Measurements from ENCODE around the gene FAM114A1. TPM values are rescaled to one million over a fixed set of nuclear protein-coding genes. Genes with fewer than 3 reads are reported as not detected.
A peak's percentile ranks its signal among the peaks of the same experiment; 100 is the strongest.

The FAM114A1 gene
- total and polyA plus RNA-seq, 4 donors, result 22.1 to 108 (median 53.9) TPM

DNA sequence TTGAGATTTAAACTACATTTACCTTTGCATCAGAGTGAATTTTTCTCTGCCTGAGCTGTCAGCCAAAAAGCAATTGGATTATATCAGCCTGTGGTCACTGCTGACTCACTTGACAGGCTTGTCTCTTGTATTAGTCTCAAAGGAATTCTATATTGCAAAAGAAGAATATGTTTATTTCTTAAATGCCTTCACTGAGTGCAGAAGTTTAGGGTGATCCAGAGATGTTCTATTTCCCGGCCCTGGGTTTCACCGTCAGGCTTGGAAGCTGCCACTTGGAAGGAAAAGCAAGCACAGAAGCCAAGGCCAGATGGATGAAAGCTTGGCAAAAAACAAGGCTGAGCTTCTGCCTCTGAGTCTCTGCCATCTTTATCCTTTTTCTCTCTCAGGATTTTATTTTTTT lies 80.9 kb downstream of the FAM114A1 start:
- Histone ChIP-seq H3K9ac (ENCODE audit: low read depth in 1 of 2, low read length in 2 of 2) (no peak overlapping the region), H3K27me3 (ENCODE audit: control insufficient read depth in 4 of 4, insufficient read depth in 4 of 4, low read length in 3 of 4) (no peaks in the 10 kb centered on the region), H3K4me1 (ENCODE audit: control insufficient read depth in 4 of 4, insufficient read depth in 4 of 4, low read length in 3 of 4) (peaks cover 4 to 44% (median 35%) of the 10 kb centered on the region in 4 donors), H3K4me3 (ENCODE audit: low read depth in 1 of 3, low read length in 3 of 3) (no peak overlapping the region), H3K27ac (ENCODE audit: low read depth in 1 of 2, low read length in 2 of 2) (peak overlapping the region; percentile 16 to 83), H3K9me3 (ENCODE audit: control insufficient read depth in 4 of 4, low read length in 3 of 4) (no peaks in the 10 kb centered on the region), H3K36me3 (ENCODE audit: control insufficient read depth in 4 of 4, insufficient read depth in 3 of 4, low read depth in 1 of 4, low read length in 3 of 4) (peaks cover 2 to 3% (median 2%) of the 10 kb centered on the region in 4 donors)
- WGBS, result 33% methylated on average over 2 of the region's 2 CpGs
- DNase-seq (ENCODE audit: low spot score), result no peak
- no peak for TF ChIP-seq FOXA2 (IDR thresholded peaks at IDR 0.05)
- TF ChIP-seq, protein P1, sequence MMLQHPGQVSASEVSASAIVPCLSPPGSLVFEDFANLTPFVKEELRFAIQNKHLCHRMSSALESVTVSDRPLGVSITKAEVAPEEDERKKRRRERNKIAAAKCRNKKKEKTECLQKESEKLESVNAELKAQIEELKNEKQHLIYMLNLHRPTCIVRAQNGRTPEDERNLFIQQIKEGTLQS (IDR thresholded peaks at IDR 0.05), result no peak
- no peak for TF ChIP-seq NR2F2 (IDR thresholded peaks at IDR 0.05)
- no peak for TF ChIP-seq YY1 (IDR thresholded peaks at IDR 0.05)
- TF ChIP-seq HNF4A (conservative IDR thresholded peaks at IDR 0.05), result no peak
- TF ChIP-seq, protein P2, sequence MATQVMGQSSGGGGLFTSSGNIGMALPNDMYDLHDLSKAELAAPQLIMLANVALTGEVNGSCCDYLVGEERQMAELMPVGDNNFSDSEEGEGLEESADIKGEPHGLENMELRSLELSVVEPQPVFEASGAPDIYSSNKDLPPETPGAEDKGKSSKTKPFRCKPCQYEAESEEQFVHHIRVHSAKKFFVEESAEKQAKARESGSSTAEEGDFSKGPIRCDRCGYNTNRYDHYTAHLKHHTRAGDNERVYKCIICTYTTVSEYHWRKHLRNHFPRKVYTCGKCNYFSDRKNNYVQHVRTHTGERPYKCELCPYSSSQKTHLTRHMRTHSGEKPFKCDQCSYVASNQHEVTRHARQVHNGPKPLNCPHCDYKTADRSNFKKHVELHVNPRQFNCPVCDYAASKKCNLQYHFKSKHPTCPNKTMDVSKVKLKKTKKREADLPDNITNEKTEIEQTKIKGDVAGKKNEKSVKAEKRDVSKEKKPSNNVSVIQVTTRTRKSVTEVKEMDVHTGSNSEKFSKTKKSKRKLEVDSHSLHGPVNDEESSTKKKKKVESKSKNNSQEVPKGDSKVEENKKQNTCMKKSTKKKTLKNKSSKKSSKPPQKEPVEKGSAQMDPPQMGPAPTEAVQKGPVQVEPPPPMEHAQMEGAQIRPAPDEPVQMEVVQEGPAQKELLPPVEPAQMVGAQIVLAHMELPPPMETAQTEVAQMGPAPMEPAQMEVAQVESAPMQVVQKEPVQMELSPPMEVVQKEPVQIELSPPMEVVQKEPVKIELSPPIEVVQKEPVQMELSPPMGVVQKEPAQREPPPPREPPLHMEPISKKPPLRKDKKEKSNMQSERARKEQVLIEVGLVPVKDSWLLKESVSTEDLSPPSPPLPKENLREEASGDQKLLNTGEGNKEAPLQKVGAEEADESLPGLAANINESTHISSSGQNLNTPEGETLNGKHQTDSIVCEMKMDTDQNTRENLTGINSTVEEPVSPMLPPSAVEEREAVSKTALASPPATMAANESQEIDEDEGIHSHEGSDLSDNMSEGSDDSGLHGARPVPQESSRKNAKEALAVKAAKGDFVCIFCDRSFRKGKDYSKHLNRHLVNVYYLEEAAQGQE (IDR thresholded peaks at IDR 0.05), result no peak
- TF ChIP-seq FOXA1 (IDR thresholded peaks at IDR 0.05), result no peak
- no peak for TF ChIP-seq EGR1 (IDR thresholded peaks at IDR 0.05; ENCODE audit: low read depth in 2 of 2)
- TF ChIP-seq, protein P3, sequence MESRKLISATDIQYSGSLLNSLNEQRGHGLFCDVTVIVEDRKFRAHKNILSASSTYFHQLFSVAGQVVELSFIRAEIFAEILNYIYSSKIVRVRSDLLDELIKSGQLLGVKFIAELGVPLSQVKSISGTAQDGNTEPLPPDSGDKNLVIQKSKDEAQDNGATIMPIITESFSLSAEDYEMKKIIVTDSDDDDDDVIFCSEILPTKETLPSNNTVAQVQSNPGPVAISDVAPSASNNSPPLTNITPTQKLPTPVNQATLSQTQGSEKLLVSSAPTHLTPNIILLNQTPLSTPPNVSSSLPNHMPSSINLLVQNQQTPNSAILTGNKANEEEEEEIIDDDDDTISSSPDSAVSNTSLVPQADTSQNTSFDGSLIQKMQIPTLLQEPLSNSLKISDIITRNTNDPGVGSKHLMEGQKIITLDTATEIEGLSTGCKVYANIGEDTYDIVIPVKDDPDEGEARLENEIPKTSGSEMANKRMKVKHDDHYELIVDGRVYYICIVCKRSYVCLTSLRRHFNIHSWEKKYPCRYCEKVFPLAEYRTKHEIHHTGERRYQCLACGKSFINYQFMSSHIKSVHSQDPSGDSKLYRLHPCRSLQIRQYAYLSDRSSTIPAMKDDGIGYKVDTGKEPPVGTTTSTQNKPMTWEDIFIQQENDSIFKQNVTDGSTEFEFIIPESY (IDR thresholded peaks at IDR 0.05), result no peak
- TF ChIP-seq HNF4G (IDR thresholded peaks at IDR 0.05), result no peak
- no peak for TF ChIP-seq TAF1 (conservative IDR thresholded peaks at IDR 0.05)

- no peak for DNase-seq (ENCODE audit: low spot score)
- Histone ChIP-seq H3K27me3 (ENCODE audit: control insufficient read depth in 4 of 4, insufficient read depth in 4 of 4, low read length in 3 of 4) (no peaks in the 10 kb centered on the region), H3K9ac (ENCODE audit: low read depth in 1 of 2, low read length in 2 of 2) (no peak overlapping the region), H3K9me3 (ENCODE audit: control insufficient read depth in 4 of 4, low read length in 3 of 4) (no peaks in the 10 kb centered on the region), H3K4me3 (ENCODE audit: low read depth in 1 of 3, low read length in 3 of 3) (no peak overlapping the region), H3K27ac (ENCODE audit: low read depth in 1 of 2, low read length in 2 of 2) (peak overlapping the region; percentile 45 to 83), H3K36me3 (ENCODE audit: control insufficient read depth in 4 of 4, insufficient read depth in 3 of 4, low read depth in 1 of 4, low read length in 3 of 4) (peaks cover 0 to 2% (median under 1%) of the 10 kb centered on the region in 4 donors), H3K4me1 (ENCODE audit: control insufficient read depth in 4 of 4, insufficient read depth in 4 of 4, low read length in 3 of 4) (peaks cover 4 to 41% (median 33%) of the 10 kb centered on the region in 4 donors)
- TF ChIP-seq, protein P2 (IDR thresholded peaks at IDR 0.05), result no peak
- no peak for TF ChIP-seq SP1 (IDR thresholded peaks at IDR 0.05)
- 54% methylated on average over 5 of the region's 5 CpGs for WGBS
Observed at GRCh38 chr4:38949411-38950051, 81.9 kb downstream of the FAM114A1 start.

All from liver (tissue), 9 donors.